Type B pancreatic cell (in vitro differentiated cells): ENCODE data around the gene KRTAP5-3. TPM values are rescaled to one million over a fixed set of nuclear protein-coding genes. Genes with fewer than 3 reads are reported as not detected.

ENCODE experiments used
- DNase-seq: peaks from one replicate; pipeline ENCODE4 v3.0.0; 2021; ENCODE audit warnings: mixed read lengths; ENCODE audit not compliant: unreplicated experiment; ENCODE audit errors: extremely low spot score
- H3K27ac Mint-ChIP-seq: 2 replicates; pipeline ENCODE4 v1.8.0; 2021; ENCODE audit warnings: mild to moderate bottlenecking, mixed read lengths
- H3K27me3 Mint-ChIP-seq: 2 replicates; pipeline ENCODE4 v1.8.0; 2021; ENCODE audit warnings: mixed read lengths
- H3K36me3 Mint-ChIP-seq: 2 replicates; pipeline ENCODE4 v1.8.0; 2021; ENCODE audit warnings: mixed read lengths
- H3K4me1 Mint-ChIP-seq: one replicate; pipeline ENCODE4 v1.8.0; 2021; ENCODE audit warnings: mixed read lengths; ENCODE audit not compliant: unreplicated experiment
- H3K4me3 Mint-ChIP-seq: 2 replicates; pipeline ENCODE4 v1.8.0; 2021; ENCODE audit warnings: mild to moderate bottlenecking, mixed read lengths
- H3K9me3 Mint-ChIP-seq: 2 replicates; pipeline ENCODE4 v1.8.0; 2021; ENCODE audit warnings: mixed read lengths
- total RNA-seq: library from RNA; stranded (reverse); gene quantifications from 2 replicates; pipeline ENCODE4 v1.2.1, GENCODE V29; 2021; ENCODE audit warnings: low replicate concordance
- TF ChIP-seq, protein P1 (sequence below): fragments of 200-600 bp; sonication (generic); conservative IDR thresholded peaks from 2 replicates; pipeline ENCODE4 v1.5.0; 2021; ENCODE audit warnings: antibody characterized with exemption, mild to moderate bottlenecking

Gene KRTAP5-3
- total RNA-seq, 1 donor from 2014 or later: not detected

DNA sequence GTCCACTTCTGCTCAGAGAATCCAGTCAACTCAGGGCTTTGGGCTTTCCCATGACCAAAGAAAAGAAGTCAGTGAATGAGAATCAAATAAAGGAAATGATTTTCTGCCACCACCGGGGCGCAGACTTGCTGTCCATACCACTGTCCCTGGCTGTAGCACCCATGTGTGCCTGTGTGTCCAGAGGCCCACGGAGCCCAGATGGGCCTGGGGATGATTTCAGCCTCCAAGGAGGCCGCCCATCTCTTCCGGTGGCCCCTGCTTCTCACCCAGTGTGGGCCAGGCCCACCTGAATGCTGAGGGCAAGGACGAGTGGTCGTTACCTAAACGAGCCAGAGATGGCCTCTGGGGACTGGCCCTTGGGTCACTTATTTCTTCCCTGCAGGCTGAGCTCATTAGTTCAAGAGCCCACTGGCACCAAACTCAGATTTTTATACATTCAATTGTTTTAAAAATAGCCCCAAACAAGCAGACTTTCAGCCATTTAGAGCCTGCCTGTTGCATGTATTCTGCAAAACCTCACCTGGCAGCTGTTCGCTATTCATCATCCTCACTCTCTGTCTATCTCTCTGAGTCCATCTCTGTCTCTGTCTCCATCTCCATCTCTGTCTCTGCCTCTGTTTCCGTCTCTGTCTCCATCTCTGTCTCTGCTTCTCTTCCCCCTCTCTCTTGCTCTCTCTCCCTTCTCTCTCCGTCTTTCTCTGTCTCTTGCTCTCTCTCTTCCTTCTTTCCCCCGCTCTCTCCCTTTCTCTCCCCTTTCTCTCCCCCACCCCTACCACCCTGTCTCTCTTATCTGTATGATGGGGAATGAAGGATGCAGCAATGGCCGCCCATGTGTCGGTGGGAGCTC, 45.5 kb upstream of the KRTAP5-3 start:
- peaks cover 12% of the 10 kb centered on the region for H3K4me1 Mint-ChIP-seq
- DNase-seq: peak; percentile 64
- TF ChIP-seq, protein P1, sequence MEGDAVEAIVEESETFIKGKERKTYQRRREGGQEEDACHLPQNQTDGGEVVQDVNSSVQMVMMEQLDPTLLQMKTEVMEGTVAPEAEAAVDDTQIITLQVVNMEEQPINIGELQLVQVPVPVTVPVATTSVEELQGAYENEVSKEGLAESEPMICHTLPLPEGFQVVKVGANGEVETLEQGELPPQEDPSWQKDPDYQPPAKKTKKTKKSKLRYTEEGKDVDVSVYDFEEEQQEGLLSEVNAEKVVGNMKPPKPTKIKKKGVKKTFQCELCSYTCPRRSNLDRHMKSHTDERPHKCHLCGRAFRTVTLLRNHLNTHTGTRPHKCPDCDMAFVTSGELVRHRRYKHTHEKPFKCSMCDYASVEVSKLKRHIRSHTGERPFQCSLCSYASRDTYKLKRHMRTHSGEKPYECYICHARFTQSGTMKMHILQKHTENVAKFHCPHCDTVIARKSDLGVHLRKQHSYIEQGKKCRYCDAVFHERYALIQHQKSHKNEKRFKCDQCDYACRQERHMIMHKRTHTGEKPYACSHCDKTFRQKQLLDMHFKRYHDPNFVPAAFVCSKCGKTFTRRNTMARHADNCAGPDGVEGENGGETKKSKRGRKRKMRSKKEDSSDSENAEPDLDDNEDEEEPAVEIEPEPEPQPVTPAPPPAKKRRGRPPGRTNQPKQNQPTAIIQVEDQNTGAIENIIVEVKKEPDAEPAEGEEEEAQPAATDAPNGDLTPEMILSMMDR: no peak
- H3K9me3 Mint-ChIP-seq: no peaks in the 10 kb centered on the region
- H3K4me3 Mint-ChIP-seq: no peak overlapping the region
- no peaks in the 10 kb centered on the region for H3K36me3 Mint-ChIP-seq
- H3K27ac Mint-ChIP-seq: no peak overlapping the region
- peaks cover 3% of the 10 kb centered on the region for H3K27me3 Mint-ChIP-seq

DNA sequence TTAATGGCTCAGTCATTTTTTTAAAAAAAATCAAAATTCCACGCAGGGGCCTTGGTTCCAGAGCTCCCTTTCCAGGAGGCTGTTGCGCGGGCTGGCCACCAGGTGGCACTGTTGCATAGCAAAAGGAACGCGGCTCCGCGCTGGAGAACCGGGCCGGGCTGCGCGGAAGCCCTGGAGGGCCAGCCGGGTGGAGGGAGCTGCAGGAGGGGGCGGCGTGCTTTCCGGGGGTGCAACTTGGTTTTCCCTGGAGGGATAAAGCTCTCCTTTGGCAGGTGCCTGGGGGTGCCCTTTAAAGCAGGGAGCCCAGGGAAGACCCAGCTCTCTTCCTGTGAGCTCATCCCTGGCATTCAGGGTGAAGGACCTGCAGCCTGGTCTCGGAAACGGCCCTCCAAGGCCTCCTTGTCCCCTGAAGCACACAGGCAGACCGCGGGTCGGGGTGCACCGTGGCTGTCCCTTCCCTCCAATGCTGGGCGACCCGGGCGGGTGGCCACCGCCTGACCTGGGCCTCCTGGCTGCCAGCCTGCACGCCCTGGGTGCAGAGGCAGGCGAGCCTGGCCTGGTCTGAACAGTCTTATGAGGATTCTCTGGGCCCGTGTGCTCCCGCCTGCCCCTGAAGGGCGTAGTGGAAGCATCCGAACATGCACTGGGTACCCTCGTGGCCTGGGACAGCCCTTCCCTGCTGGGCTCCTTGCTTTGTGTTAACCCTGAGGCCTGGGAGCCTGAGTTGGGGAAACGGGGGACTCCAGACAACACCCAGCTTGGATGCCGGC, 44.7 kb upstream of the KRTAP5-3 start:
- no peak overlapping the region for H3K4me3 Mint-ChIP-seq
- no peaks in the 10 kb centered on the region for H3K36me3 Mint-ChIP-seq
- H3K9me3 Mint-ChIP-seq: no peaks in the 10 kb centered on the region
- H3K4me1 Mint-ChIP-seq: peaks cover 12% of the 10 kb centered on the region
- TF ChIP-seq, protein P1: peak; percentile 100
- peaks cover 3% of the 10 kb centered on the region for H3K27me3 Mint-ChIP-seq
- peak; percentile 90 for DNase-seq
- H3K27ac Mint-ChIP-seq: no peak overlapping the region

DNA sequence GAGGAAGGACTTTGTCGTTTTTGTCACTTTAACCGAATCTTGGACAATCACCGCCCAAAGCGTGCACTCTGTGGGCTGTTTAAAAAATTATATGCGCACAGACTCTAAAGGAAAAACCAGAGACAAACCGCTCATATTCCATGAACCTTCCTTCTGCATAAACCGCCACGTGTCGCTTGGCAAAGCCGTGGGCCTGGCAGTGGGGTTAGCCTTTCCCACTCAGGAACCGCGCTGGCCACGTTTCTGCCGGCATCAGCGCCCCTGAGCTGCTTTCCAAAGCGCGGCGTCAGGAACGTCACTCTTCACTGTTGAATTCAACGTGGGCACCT, 44.1 kb upstream of the KRTAP5-3 start:
- DNase-seq: no peak
- no peak overlapping the region for H3K4me3 Mint-ChIP-seq
- H3K4me1 Mint-ChIP-seq: peaks cover 12% of the 10 kb centered on the region
- H3K9me3 Mint-ChIP-seq: no peaks in the 10 kb centered on the region
- TF ChIP-seq, protein P1: no peak
- H3K27ac Mint-ChIP-seq: no peak overlapping the region
- H3K27me3 Mint-ChIP-seq: peaks cover 3% of the 10 kb centered on the region
- H3K36me3 Mint-ChIP-seq: no peaks in the 10 kb centered on the region

DNA sequence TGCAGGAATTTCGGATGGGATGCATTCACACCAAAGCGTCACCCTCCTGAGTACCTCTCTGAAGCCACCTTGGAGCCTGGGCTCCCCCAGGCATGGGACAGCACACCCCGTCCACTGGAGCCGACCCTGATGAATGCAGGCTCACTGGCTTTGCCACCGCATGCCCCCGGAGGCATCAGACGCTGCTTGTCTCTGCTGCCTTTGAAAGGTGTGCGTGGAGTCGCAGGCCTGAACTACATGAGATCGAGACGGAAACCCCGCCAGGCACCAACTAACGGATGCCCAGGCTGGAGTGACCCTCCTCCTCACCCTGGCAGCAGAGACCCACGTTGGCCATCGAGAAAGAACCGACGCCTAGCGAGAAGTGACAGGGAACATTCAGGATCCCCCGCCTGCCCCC, 43.8 kb upstream of the KRTAP5-3 start:
- Mint-ChIP-seq H3K4me3 (no peak overlapping the region), H3K36me3 (no peaks in the 10 kb centered on the region), H3K9me3 (no peaks in the 10 kb centered on the region), H3K27me3 (peaks cover 6% of the 10 kb centered on the region), H3K4me1 (peaks cover 12% of the 10 kb centered on the region), H3K27ac (no peak overlapping the region)
- peak; percentile 65 for DNase-seq
- TF ChIP-seq, protein P1: no peak

DNA sequence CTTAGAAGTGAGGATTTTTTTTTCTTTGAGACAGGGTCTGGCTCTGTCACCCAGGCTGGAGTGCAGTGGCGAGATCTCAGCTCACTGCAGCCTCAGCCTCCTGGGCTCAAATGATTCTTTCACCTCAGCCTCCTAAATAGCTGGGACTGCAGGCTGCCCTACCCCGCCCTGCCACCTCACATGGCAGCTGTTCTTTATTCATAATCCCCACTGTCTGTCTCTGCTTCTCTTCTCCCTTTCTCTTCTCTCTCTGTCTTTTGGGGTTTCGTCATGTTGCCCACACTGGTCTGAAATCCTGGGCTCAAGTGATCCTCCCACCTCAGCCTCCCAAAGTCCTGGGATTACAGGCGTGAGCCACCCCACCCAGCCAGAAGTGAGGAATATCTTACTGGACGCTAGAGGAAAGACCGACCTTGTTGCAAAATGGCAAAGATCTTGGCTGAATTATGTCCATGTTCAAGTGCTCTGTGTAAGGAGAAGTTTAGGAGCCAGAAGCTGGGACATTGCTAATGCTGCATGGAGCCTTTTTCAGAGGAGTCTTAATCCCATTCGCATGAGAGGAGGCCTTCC, 43.2 kb upstream of the KRTAP5-3 start:
- TF ChIP-seq, protein P1: no peak
- Mint-ChIP-seq H3K4me3 (no peak overlapping the region), H3K36me3 (no peaks in the 10 kb centered on the region), H3K27me3 (peaks cover 7% of the 10 kb centered on the region), H3K27ac (no peak overlapping the region), H3K4me1 (peaks cover 12% of the 10 kb centered on the region), H3K9me3 (no peaks in the 10 kb centered on the region)
- DNase-seq: no peak
